ENCODE data around the gene TECPR2.

The TECPR2 gene

DNA sequence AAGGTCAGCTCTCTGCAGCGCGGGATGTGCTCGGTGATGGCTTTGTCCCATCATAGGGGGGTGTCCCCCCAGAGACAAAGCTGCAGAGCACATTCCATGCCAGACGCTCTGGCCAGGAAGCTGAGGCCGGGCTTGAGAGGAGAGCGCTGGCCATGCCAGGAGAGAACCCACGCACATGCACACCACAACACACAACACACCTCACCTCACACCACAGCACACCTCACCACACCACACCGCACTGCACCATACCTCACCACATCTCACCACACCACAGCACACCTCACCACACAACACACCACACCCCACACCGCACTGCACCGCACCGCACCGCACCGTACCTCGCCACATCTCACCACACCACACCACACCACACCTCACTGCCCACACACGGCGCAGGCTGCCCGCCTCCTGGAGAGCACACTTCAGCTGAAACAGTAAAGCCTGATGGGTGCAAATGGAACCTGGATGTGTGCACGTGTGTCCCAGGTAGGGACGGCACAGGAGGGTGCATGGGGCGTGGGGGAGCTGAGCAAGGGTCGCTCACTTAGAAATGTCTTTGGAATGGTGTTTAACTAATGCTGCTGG is 136.0 kb downstream of the TECPR2 start:
- no peak for DNase-seq

DNA sequence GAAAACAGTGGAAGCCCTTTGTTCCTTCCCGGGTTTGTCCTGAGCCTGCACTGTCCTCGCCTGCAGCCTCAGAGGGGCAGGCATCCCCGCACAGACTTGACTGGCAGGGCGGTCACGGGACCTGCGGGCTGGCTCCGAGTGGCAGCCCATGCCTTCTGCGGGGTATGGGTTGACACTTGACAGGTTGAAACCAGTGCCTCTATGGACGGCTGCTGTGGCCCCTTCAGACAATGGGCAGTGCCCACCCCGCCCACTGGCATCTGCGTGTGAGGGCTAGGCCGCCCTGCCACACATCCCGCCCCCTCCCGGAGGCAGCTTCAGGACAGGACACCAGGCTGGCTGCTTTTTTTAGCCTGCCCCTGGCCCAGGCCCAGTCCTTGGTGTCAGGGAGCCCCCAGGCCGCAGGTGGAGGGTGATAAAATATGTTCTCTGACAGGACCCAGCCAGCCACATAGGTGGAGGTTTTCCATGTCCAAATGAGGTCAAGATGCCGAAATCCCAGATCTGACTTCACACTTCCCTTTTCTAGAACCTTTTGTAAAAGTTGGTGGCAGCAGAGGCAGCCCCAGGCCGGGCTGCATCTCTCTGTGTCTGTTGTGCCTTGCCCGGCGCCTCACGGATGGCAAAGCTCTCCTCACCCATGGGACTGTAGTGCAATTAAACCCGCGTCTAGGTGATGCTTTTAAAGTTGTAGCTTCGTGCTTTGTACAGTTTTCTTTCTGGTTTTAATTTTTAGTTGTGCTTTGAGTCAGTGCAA is 136.8 kb downstream of the TECPR2 start:
- no peak for DNase-seq

DNA sequence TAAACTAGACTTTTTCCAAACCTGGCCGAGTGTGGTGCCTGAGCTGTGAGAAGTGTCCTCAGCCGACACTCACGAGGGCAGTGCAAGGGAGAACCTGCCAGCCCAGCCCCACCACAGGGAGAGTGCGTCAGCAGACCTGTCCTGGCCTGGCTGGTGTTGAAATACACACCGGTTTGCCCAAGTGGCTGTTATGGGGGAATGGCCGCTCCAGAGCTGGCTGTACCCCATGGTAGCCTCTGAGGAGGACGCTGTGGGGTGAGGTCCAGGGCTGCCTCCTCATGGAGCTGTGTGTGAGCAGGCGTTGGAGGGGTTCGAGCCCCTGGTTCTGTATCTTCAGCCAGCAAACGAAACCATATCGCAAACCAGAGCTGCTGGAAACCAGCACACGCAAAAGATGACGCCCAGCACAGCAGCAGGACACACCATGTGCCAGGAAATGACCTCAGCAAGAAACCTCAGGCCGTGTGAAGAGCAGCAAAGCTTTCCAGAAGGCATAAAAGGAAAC is 137.5 kb downstream of the TECPR2 start:
- DNase-seq = no peak

DNA sequence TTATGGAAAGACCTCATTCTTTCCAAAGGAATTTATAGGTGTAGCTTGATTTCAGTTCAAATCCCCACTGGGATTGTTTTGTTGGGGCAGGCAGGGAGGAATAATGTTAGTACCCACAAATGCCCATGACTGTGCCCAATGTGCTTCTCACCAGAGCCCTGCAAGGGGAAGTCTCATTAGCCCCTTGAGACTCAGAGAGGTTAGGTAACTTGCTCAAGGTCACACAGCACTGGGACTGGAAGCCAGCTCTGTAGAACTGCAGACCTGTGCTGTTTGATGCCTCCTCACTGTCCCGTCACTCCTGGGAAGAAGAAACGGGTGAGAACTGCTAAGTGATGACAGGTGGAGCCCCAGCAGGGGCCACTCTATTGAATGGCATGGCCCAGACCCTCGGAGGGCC is 138.0 kb downstream of the TECPR2 start:
- DNase-seq = no peak

DNA sequence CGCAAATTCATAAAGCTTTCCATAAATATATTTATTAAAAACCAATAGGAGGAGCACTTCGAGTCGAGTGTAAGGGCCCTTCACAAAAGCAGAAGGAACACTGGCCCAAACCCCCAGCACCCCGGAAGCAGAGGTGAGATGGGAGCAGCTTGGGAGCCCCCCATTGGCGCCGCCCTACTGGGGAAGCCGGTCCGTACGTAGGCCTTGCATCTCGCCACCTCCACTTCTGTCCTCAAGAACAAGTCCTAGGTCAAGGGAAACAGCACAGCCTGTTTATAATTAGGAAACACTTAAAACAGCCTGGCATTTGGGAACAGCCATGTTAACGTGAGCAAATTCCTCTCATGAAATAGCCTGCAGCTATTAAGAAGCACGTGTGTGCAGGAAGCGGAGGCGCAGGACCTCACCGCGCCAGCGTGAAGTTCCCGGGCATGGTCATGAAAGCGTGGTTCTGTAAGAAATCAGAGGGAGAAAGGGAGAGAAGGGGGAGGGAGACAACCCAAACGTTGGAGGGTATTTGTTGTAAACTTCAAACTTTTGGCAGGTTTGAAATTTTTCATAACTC is 139.1 kb downstream of the TECPR2 start:
- no peak for DNase-seq

DNA sequence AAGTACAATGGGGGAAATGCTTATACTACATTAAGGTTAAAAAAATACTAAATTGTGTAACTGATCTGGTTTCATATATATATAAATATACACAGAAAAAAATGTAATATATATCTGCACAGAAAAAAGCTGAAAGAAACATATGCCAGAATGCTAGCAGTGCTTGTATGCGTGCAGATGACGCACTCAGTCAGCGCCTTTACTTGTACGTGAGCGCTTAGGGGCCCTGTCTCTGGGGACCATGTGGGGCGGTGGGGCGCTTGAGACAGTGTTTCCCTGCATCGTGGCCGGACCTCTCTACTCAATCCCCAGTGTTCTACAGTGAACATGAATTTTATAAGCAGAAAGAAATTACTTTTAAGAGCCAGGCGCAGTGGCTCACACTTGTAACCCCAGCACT is 139.8 kb downstream of the TECPR2 start:
- no peak for DNase-seq

DNA sequence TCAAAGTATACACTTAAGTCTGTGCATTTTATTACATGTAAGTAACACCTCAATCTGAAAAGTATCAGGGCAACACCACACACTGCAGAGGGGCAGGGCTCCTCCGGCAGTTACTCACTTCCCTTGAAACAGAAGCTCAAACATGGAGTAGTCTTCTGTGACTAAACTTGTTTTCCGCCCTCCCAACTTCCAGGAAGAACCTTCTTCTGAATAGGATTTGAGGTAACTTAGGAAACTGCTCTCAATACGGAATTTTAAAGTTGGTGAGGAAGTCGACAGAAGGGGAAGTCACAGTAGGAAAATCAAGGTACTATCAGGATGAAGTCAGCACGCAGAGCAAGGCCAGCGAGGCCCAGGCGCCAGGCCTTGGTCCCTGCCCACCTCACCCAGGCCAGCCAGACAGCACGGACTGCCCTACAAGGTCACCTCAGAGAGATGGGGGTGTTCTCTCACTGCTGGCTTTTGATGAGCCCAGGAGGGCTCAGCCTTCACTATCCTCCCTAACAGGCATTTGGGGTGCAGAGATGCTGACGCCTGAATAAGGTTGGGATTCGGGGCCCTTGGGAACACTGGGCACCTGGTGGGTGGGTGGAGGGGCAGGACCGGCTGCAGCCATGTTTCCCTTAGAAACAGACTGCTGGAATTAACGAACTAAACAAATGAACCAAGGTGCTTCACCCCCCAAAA is 141.0 kb downstream of the TECPR2 start:
- no peak for DNase-seq

DNA sequence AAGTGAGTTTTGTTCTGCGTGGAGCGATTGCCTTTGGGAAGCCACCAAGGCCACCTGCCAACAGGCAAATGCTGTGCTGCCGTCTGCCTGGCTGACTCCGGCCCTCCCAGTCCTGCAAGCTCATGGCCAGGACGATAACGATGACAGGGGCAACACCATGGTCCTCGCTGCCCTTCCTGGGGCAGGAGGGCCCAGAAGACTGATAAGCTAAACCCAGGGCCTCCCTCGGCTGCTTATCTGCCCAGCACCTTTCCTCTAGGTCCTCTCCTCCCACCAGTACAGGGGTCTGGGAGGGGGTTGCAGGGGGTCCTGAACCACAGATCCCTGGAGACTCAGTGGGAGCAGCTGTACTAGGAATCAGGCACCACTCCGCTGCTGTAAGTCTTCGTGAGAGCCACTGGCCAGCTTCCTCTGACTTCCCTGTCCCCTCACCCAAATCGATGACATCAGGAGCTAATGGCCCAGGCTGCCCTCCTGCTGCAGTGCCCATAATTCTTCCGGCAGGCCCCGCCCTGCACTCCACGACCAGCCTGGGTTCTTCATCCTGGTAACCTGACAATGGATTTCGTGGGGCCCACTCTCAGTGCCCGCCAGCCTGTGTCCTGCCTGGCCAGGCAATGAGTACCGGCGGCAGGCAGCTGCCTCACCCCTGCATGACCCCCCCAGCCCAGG is 141.7 kb downstream of the TECPR2 start:
- no peak for DNase-seq

DNA sequence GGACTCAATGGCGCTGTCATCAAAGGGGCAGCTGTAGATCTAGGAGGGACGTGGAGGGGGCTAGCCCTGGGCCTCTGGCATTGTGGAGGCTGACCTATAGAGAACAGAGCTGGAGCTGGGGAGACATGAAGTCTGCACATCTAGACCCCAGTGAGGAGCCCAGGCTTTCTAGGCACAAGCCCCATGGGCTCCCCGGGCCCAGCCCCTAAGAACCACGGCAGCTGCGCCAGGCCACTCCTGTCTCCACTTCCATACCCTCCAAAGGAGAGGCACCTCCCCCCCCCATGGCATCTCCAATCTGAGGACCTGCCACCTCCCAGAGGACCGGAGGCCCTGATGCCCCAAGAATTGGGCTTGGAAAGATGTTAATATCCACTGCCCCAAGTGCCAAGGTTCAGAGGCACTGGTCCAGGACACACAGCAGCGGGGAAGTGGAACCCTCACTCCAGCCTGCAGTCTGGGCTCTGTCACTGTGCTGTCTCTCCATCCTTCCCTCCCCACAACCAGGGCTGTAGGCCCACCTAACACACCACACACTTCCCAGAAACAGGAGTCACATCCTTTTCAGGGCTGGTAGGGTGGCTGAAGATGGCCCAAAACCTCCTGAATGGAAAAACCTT is 142.4 kb downstream of the TECPR2 start:
- DNase-seq = no peak

DNA sequence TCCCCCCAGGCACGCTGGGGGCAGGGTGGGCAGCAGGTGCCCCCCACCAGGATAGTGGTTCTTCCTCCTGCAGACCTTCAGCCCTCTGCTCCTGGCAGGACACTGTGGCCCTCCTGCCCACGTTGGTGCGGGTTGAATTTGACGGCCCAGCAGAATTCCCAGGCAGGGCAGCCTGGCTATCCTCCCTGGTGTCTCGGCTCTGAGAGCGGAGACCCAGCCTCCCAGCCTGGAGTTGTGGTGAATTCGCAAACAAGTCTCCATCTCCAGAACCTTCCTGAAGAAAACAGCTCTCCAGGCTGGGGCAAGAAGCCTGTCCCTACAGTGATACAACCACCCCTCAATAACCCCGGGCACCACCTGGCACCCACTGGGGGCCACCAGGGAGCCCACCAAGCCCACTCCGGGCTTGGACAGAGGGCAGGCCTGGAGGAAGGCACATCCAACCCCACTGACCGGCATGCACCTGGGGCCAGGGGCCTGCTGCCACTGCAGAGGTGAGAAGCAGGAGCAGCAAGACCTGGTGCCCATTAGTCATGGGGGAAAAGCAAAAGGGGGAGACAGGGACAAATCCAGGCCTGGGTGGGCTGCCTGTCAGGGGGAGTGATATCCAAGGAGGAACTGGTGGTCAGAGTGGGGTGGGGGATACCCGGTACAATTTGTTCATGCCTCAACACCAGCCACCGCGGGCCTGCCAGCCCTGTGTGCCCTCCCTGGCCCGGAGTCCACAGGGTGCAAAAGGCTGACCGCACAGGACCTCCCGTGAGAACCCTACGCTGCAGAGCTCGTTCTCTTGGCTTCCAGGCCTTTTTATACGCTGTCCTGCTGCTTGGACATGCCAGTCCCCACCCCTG is 143.3 kb downstream of the TECPR2 start:
- no peak for DNase-seq

DNA sequence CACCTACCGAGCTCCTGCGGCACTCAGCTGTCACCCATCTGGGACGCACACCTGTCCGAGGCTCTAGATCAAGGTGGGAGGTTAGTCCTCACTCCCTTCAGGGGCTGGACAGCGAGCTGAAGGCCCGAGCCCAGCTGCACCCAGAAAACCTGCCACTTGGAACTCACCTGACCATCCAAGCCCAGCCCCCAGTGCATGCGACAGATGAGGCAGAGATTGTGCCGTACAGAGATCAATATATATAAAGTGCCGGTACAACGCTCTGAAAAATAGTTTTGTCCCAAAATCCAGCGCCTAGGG is 143.8 kb downstream of the TECPR2 start:
- no peak for DNase-seq

DNA sequence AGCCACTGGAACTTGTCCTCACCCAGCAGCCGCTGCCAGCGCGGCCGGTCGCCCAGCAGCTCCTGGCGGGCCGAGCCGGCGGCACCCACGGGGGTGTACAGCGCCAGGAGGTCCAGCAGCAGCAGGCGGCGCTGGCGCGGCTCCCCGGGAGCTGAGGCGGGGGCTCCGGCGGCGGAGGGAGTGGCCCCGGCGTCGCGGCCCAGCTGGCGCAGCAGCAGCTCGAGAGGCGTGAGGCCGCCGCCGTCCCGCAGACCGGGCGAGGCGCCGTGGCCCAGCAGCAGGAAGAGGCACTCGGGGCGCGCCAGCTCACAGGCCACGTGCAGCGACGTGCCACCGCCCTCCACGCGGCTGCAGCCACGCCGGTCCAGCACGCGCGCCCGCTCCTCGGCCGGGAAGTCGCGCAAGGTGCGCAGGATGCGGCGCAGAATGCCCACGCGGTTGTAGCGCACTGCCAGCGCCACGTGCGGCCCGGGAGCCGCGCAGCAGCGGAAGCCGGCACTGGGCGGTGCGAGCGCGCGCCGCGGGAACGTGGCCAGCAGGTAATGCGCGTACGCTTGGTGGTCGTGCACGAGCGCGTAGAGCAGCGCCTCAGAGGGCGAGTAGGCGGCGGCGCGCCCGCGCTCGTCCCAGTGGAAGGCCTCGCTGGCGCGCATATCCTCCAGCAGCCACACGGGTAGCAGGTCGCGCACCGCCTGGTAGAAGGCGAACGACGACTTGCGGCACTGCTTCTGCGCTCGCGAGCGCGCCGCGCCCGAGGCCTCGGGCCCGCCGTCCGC is 144.5 kb downstream of the TECPR2 start:
- DNase-seq = no peak

DNA sequence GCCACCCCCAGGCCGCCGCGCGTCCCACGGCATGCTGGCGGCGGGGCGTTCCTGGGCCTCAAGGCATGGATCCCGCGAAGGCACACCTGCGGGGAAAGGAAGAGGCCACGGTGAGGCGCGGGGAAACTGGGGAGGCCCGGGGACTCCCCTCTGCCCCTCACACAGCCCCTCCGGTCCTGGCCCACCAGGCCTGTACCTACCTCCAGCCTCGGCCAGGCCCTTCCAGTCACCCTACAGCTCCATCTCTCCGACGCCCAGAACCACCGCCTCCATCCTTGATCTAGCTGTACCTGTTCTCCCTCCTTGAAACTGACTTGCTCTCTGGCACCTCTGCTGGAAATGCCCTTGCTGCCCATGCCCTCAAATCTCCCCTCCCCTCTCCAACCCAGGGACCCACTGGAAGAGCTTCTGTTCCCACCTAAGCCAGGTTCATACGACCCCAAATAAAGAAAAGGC is 145.1 kb downstream of the TECPR2 start:
- no peak for DNase-seq

DNA sequence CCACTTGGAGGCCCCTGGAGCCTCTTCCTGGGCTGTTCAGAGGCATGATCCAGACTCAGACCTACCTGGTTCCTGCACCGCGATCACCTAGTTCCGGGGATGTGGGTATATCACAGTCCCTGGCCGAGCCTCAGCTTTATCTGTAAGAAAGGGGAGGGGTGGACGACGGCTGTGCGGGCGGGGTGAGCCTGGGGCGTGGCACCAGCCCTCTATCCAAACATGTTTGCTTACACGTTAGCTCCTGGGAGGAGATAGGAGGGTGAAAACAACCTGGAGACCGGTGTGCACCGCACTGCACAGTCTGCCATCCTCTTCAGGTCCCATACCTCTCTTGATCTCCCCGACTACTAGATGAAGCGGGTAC is 145.7 kb downstream of the TECPR2 start:
- DNase-seq = no peak

DNA sequence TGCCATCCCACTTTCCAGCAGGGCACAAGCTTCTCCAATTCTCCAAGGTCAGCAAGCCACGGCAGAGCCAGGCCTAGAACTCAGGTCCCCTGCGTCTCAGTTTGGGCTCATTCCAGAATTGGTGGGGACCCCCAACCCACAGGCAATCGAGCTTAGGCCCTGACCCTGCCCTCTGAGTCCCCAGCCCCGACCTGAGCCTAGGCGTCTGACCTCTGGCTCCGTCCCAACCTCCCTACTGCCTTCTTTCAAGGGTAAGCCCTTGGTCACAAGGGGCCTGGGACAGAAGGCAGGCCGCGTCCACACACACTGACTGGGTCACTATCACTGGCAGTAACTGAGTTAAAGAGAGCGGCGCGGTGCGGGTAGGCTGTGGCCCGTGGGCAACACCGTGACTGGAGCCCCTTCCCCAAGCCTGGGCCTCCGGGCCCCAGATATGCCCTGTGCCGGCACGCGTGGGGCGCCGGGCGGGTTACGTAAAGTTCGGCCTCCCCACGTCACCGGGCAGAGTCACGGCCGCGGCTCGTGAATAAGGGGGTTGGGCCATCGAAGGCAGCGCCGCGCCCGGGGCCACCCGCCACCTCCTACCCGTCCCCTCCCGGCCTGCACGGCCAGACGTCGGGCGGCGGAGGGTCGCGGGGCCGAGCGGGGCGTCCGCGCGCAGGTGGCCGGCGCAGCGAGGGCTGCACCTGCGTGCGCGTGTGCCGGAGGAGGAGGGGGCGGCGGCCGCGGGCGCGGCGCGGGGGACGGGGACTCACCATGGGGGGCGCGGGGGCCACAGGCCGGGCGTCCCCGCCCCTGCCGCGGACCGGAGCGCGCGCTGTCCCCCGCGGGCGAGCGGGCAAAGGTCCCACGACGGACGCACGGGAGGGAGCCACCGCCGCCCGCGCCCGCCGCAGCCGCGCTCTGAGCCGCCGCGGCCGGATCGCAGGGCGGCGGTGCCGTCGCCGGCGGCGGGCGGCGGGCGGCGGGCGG is 146.3 kb downstream of the TECPR2 start:
- DNase-seq = peak; percentile 30 to 48

DNA sequence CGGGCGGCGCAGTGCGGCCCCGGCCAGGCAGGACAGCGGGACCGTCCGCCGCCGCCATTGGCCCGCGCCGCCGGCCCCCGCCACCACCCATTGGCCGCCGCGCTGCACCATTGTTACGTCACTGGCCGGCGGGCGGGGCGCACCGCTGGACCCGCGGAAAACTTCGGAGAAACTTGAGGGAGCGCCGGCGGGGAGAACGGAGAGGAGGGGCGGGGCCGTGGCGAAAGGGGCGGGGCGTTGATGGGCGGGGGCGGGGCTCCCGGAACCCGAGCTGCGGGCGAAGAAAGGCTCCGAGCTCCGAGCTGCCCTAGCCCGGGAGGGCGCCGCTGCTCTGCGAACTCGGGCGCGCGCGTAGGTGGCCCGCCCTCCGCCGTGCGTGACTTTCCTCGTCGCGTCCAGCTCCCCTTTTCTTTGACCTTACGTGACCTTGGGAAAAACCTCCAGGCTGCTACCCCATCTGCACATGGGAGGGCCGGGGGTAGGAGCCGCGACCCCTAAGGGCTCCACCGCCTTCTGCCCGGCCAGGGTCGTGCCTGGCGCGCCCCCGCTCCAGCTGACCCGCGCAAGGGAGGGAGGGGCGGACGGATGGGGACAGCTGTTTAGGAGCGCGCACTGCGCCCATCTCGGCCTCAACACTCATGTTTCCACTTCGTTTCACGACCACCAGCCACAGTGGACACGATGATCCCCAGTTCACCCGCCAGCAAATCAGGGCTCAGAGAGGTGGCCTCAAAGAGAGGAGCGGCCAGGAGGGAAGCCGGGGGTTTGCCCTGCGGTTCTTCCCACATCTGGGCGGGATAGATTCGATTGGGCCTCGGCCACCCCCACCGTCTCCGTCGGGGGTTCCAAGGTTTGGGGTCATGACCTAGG is 147.2 kb downstream of the TECPR2 start, which contains the start of gene ANKRD9:
Gene ANKRD9 (minus strand): TSS at position 31 of the 870 bp plus-strand sequence. CDS start 1,887 bp downstream, outside the sequence.
- DNase-seq = peak; percentile 86 to 88

DNA sequence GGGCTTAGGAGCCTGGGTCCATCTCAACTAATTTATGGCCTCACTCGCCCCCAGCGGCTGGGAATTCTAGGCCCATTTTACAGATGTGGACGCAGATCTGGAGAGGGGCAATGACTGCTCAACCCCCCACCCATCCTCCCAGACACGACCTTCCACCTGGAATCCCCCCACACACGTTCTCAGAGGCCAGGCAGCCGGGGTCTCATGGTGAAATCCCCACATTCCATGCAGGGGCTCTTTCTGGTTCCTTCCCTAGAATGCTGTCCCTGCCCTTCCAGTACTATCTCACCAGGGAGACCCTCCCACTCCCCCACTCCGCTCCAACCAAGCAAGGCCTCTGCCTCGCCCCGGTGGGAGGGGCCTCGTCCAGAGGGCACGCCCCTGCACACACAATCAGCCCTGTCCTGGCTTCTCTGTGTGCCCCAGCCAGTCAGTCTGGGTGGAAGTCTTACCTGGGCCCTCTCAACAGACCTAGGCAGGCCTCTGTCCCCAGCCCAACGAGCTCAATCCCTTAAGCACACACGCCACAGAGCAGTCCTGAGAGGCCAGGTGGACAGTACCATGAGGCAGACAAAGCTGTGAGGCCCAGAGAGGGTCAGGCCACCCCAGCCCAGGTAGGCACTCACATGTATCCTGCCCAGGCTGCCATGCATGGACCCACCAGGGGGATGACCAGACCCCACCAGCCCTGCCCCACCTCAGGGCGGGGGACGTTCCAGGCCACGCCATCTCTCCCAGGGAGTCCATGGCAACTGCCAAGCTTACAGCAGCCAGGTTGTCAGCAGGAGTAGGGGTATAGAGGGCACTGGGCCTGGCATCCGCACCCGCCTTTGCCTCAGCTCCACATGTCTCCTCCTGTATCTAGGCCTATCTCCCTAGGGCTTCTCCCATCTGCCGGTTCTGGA is 148.1 kb downstream of the TECPR2 start:
- DNase-seq = no peak
